ENCODE measurements around the gene SNX8. TPM values are rescaled to one million over a fixed set of nuclear protein-coding genes. Genes with fewer than 3 reads are reported as not detected.

SNX8 gene
- polyA plus RNA-seq, 4 donors: 26.6 to 43.2 (median 35.4) TPM

DNA sequence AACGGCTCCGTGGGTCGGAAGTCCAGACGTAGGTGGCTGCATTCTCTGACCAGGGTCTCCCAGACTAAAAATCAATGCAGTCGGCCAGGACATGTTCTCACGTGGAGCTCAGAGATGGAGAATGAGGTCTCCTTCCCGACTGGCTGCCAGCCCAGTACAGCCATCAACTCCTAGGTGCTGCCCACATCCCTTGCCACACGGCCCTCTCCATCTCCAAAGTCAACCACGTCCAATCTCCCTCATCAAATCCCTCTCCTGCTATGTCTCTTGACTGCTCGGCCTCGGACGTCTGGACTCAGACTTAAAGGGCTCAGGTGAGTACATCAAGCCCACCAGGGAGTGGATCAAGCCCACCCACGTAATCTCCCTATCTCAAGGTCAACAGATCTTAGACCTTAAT is 88.4 kb downstream of the SNX8 start:
- no peak for DNase-seq (ENCODE audit: low read depth in 4 of 4, low spot score in 3 of 4)

DNA sequence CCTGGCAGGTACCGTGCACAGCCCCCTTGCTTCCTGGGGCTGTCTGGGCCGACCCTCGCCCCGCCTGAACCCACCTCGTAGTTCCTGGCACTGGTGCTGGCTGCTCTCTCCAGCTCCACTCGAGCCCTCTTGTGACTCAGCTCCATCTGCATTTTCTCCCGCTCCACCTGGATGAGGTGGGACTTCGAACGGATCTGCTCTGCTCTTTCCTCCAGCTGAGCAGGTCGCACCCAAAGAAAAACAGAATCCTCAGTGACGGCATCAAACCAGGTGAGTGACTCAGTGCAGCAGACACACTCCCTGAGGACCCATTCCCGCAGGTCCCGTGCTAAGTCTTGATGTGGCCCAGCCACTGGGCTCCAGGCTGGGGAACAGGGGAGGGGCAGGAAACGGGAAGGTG is 88.9 kb downstream of the SNX8 start:
- DNase-seq (ENCODE audit: low read depth in 4 of 4, low spot score in 3 of 4): no peak

- DNase-seq (ENCODE audit: low read depth in 4 of 4, low spot score in 3 of 4): no peak
Measured at GRCh38 chr7:2224934-2225333, 89.3 kb downstream of the SNX8 start.

DNA sequence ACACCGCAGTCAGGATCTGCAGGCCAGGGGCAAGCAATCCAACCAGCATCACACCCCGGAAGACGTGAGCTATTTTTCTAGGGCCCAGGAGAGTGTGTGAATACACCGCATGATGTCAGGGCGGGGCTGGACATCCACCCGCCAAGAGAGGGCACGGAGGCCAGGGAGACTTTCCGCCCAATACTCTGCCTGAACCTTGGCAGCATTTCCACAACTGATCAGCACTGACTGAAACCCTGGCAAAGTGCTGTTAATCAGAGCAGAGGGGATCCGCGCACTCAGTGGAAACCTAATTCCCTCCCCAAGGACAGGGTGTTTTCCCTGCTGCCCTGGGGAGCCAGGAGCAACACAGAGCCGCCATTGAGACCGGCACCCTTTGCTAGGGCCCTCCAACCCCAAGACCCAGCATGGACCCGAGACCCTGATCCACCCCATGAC is 89.7 kb downstream of the SNX8 start:
- DNase-seq (ENCODE audit: low read depth in 4 of 4, low spot score in 3 of 4): no peak

DNA sequence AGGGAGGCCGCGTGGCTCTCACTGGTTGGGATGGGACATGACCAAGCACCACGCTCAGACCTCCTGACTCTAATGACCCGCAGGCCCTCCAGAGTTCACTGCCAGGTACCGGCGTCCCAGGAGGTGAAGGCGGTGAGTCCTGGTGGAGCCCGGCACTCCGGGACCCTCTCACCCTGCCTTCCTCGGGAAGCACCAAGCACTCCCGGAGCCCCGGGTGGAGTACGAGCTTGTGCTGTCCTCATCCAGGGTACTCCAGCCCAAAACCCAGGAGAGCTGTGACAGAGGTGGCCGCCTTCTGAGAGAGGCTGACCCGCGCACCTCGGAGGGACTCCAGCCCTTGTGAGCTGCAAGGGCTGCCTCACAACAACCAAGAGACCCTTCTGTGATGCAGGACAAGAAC is 90.9 kb downstream of the SNX8 start:
- DNase-seq (ENCODE audit: low read depth in 4 of 4, low spot score in 3 of 4): no peak

DNA sequence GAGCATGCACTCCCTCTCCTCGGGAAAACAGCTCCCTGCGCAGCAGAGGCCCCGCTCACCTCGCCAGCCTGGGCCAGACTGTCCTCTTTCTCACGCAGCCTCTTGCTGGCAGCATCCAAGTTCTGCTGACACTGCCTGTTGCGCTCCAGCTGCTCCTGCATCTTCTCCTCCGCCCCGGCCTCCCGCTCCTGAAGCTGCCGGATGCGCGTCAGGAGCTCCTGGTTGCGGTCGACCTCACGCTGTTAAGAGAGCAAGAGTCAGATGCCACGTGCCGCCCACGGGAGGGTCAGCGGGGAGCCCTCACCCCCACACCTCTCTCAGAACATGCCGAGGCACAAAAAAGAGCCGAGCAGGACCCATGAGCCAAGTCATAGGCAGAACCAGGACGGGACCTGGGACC is 91.7 kb downstream of the SNX8 start:
- DNase-seq (ENCODE audit: low read depth in 4 of 4, low spot score in 3 of 4): no peak

GRCh38 chr7:2220954-2221353 is 93.3 kb downstream of the SNX8 start:
- DNase-seq (ENCODE audit: low read depth in 4 of 4, low spot score in 3 of 4): no peak

- no peak for DNase-seq (ENCODE audit: low read depth in 4 of 4, low spot score in 3 of 4)
Measured at GRCh38 chr7:2220506-2220905, 93.7 kb downstream of the SNX8 start.

DNA sequence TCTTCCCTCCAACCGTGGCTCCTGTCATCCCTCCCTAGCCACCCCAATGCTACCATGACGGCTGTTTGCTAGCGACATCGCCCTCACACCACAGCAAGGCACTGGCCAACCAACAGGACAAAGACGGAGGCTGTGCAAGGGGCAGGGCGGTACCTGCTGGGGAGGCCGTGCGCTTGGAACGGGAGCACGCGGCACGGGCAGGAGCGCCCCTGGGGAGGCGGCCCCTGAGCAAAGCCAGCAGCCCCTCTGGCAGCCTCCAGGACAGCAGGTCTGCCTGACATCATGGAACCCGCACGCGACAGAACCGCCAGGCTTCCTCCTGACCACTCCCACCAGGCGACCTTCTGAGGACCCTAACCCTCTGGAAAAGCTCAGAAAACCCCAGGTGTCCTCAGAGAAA is 94.2 kb downstream of the SNX8 start:
- DNase-seq (ENCODE audit: low read depth in 4 of 4, low spot score in 3 of 4): no peak

DNA sequence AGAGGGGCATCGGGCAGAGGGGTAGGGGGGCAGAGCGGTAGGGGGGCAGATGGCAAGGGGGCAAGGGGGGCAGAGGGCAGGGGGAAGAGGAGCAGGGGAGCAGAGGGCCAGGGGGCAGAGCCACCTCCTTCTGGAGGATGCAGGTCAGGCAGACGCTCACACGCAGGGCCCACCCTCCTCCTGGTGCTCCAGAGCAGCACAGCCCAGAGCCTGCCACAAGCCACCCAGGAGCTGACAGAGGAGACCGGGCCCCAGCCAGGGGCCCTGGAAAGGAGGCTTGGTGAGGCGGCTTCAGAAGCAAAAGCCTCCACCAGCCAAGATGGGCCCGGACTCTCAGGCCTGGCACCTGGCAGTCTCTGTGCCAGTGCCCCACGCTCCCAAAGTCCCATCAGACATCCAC is 94.6 kb downstream of the SNX8 start:
- DNase-seq (ENCODE audit: low read depth in 4 of 4, low spot score in 3 of 4): no peak

- no peak for DNase-seq (ENCODE audit: low read depth in 4 of 4, low spot score in 3 of 4)
Measured at GRCh38 chr7:2219136-2219535, 95.1 kb downstream of the SNX8 start.

DNA sequence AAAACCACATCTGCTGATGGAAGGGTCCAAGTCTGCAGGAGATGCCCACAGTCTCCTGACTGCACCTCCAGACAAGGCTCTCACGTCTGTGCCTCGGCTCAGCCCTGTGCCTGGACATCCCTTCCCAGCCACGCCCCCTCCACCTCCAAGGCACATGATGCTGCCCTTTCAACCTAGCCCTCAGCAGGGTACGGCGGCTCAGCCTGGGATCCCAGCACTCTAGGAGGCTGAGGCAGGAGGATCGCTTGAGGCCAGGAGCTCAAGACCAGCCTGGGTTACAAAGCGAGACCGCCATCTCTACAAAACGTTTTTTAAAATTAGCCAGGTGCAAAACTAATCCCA is 95.8 kb downstream of the SNX8 start:
- no peak for DNase-seq (ENCODE audit: low read depth in 4 of 4, low spot score in 3 of 4)

DNA sequence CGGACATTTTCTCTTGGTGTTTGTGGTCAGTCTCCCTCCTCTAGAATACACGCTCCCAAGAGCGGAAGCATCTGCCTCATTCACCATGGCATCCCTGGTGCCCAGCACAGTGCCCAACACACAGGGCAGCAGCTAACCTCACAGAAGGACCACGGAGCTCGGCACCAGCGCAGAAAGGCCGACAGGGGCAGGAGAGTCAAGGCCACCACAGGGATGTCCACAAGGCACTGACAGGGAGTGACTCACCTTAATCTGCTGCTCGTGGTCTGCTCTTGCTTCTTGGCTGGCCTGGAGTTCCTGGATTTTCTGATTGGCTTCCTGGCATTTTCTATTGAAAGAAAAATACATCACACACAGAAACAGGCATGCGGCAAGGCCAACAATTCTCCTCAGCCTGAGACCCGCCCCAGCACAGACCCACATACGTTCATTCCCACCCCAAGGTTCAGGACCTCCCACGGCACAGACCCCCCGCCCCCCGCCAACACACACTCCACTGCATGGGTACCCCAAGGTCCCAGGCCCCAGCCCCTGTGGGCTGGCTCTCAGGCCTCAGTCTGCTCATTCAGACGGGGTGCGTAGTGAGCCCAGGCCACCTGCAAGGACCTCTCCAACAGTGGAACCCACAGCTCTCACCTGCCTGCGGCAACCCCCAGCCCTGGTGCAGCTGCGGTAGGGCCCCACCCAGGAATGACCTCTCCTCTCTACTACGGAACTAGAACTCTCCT is 96.4 kb downstream of the SNX8 start:
- DNase-seq (ENCODE audit: low read depth in 4 of 4, low spot score in 3 of 4): no peak

- DNase-seq (ENCODE audit: low read depth in 4 of 4, low spot score in 3 of 4): no peak
Measured at GRCh38 chr7:2217206-2217605, 97.0 kb downstream of the SNX8 start.

GRCh38 chr7:2215851-2216250 is 98.4 kb downstream of the SNX8 start:
- DNase-seq (ENCODE audit: low read depth in 4 of 4, low spot score in 3 of 4): no peak

- DNase-seq (ENCODE audit: low read depth in 4 of 4, low spot score in 3 of 4): no peak
Measured at GRCh38 chr7:2214636-2215035, 99.6 kb downstream of the SNX8 start.

DNA sequence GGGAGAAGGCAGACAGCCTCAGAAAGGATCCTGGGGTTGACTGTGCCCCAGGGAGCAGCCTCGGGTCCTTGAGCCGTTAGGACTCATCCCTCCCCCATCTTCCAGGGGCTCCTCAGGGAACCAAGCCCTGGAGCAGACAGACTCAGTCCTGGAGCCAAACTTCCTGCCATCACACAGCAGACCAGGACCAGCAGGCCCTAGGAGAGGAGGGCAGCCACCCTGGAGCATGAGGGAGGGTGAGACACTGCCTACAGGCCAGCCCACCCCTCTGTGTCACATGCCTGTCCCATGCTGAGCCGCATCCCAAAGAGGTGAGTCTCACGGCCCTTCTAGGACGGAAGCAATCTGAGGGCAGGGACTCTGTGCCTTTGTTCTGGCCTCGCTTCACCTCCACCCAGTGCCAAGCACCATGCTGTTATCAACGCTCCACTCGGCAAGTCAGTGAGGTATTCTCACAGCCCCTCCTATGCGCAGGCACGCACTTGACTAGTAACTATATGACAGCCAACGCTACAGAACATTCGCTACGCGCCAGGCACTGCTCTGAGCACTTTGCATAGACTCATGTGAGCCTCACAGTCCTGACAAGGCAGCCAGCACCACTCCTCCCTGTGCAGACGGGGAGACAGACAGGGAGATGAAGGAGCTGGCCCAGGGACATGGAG is 100.6 kb downstream of the SNX8 start:
- DNase-seq (ENCODE audit: low read depth in 4 of 4, low spot score in 3 of 4): no peak

- no peak for DNase-seq (ENCODE audit: low read depth in 4 of 4, low spot score in 3 of 4)
Measured at GRCh38 chr7:2212906-2213305, 101.3 kb downstream of the SNX8 start.

GRCh38 chr7:2211926-2212325 is 102.3 kb downstream of the SNX8 start:
- DNase-seq (ENCODE audit: low read depth in 4 of 4, low spot score in 3 of 4): no peak

GRCh38 chr7:2211259-2211880 is 102.9 kb downstream of the SNX8 start:
- no peak for DNase-seq (ENCODE audit: low read depth in 4 of 4, low spot score in 3 of 4)

DNA sequence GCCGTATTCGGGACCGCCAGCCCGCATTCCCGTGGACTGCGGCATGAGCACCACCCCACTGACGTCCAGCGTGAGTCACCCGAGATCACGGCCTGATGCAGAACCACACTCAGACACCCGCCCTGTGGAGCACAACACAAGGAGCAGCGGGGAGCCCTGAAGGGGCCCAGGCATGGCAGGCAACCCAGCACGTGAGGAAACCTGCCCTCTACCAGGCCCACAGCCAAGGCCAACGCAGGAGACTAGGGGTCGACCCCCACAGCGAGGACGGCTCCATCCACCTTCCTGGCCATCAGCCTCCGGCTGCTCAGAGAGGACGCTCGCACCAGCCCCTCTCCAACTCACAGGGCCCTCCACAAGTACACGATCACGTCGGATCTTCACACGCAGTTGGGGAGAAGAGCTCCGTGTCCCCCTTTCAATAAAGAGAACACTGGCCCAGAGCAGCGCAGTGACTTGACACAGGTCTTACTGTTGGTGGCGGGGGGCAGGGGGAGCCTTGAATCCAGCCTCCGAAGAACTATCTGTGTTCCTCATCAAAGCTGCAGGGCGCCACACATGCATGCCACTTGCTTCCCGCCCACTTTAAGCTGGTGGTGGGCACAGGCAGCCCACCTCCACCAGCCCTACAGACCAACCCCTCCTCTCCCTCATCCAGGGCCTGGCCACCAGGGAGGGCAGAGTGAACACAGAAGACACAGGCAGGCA is 103.5 kb downstream of the SNX8 start:
- no peak for DNase-seq (ENCODE audit: low read depth in 4 of 4, low spot score in 3 of 4)

- DNase-seq (ENCODE audit: low read depth in 4 of 4, low spot score in 3 of 4): no peak
Measured at GRCh38 chr7:2209961-2210323, 104.3 kb downstream of the SNX8 start.
